ENCODE results near the gene NCKIPSD. TPM values are rescaled to one million over a fixed set of nuclear protein-coding genes. Genes with fewer than 3 reads are reported as not detected.

The NCKIPSD gene
- total and polyA plus RNA-seq, 2 experiments from 2014 or later: 19.9 to 22.9 TPM

DNA sequence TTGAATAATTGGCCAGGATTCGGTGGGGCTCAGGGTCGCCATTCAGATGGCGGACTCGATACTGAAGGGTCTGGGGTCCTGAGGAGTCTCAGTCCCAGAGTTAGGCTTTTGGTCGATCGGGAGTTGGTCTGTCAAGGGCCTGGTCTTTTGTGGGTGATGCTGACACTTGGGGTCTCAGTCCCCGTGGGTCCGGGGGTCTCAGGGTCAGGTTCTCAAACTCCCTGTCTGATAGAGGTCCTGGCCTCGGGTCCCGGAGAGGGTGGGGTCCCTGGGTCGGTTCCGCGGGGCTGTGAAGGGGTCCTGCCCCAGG is 467 bp downstream of the NCKIPSD start:
- Histone ChIP-seq H3K27me3 (no peaks in the 10 kb centered on the region), H3K36me3 (replicated peaks; ENCODE audit: insufficient read depth, low read depth) (no peaks in the 10 kb centered on the region), H3K4me3 (peak overlapping the region; percentile 95), H4K20me1 (ENCODE audit: insufficient read depth, poor library complexity, severe bottlenecking) (peaks cover 37% of the 10 kb centered on the region), H3K4me1 (ENCODE audit: insufficient read depth) (peaks cover 30% of the 10 kb centered on the region), H3K9me3 (ENCODE audit: low read depth) (no peaks in the 10 kb centered on the region), H3K4me2 (peak overlapping the region; percentile 99), H2AFZ (peak overlapping the region; percentile 98), H3K27ac (peak overlapping the region; percentile 88), H3K9me2 (replicated peaks; ENCODE audit: insufficient read depth) (no peaks in the 10 kb centered on the region), H3K79me2 (peaks cover 22% of the 10 kb centered on the region)
- no peak for TF ChIP-seq EZH2 (IDR thresholded peaks at IDR 0.05; ENCODE audit: borderline replicate concordance)
- TF ChIP-seq, protein P1, sequence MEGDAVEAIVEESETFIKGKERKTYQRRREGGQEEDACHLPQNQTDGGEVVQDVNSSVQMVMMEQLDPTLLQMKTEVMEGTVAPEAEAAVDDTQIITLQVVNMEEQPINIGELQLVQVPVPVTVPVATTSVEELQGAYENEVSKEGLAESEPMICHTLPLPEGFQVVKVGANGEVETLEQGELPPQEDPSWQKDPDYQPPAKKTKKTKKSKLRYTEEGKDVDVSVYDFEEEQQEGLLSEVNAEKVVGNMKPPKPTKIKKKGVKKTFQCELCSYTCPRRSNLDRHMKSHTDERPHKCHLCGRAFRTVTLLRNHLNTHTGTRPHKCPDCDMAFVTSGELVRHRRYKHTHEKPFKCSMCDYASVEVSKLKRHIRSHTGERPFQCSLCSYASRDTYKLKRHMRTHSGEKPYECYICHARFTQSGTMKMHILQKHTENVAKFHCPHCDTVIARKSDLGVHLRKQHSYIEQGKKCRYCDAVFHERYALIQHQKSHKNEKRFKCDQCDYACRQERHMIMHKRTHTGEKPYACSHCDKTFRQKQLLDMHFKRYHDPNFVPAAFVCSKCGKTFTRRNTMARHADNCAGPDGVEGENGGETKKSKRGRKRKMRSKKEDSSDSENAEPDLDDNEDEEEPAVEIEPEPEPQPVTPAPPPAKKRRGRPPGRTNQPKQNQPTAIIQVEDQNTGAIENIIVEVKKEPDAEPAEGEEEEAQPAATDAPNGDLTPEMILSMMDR (IDR thresholded peaks at IDR 0.05; ENCODE audit: poor library complexity): peak; percentile 51
- TF ChIP-seq EZH2phosphoT487 (IDR thresholded peaks at IDR 0.05; ENCODE audit: low read depth, severe bottlenecking, unreplicated experiment): no peak
- 14% methylated on average over 10 of the region's 13 CpGs for WGBS (ENCODE audit: low lambda C conversion rate, missing lambda C conversion rate)
- no peak for DNase-seq (ENCODE audit: low spot score)

DNA sequence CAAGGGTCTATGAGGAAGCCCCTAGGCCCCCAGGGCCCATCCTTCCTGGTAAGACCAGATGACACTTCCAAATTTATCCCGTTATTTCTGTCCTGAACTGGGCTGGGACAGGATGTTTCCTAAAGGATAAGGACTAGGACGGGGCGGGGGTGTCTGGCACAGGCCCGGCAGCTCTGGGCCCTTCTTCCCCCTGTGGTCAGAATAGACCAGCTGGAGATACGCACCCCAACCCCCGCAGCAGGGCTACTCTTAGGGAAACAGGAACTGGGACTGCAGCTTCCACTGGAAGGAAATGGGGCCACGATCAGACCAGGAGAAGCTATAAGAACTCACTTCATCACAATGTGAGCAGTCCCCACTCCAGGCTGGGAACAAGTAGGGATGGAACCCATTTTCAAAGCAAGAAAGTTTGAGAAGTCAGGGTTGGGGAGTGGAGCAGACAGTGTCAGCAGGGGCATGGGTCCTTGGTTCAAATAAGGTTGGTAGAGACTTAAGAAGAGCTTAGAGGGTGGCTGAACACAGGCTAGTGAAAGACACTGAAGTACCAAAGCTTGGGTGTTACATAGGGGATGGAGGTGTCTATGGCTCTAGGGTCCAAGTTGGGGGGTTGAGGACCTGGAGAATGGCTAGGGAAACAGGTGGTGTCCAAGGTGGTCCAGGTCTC is 1.1 kb downstream of the NCKIPSD start:
- H3K4me3 ChIP-seq: peak overlapping the region; percentile 36
- 75% methylated on average over 7 of the region's 7 CpGs for WGBS (ENCODE audit: low lambda C conversion rate, missing lambda C conversion rate)

DNA sequence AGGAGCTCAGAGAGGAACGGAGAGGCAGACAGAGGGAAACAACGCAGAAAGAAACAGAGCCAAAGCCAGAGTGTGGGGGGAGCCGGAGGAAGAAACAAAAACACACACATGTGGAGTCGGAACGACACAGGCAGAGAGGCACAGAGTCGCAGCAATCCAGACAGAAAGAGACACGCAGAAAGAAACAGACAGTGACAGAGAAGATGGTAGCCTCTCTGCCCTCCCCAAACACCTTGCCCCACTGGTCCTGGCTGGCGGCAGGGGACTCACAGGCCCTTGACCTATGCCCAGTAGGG is 1.7 kb downstream of the NCKIPSD start:
- H2AFZ ChIP-seq: no peak overlapping the region
- no peaks in the 10 kb centered on the region for H3K27me3 ChIP-seq
- H3K4me2 ChIP-seq: peak overlapping the region; percentile 99
- DNase-seq (ENCODE audit: low spot score): no peak
- H3K27ac ChIP-seq: peak overlapping the region; percentile 66
- no peaks in the 10 kb centered on the region for H3K9me2 ChIP-seq (replicated peaks; ENCODE audit: insufficient read depth)
- peaks cover 30% of the 10 kb centered on the region for H3K4me1 ChIP-seq (ENCODE audit: insufficient read depth)
- H3K4me3 ChIP-seq: no peak overlapping the region
- no peak for TF ChIP-seq EZH2phosphoT487 (IDR thresholded peaks at IDR 0.05; ENCODE audit: low read depth, severe bottlenecking, unreplicated experiment)
- TF ChIP-seq EZH2 (IDR thresholded peaks at IDR 0.05; ENCODE audit: borderline replicate concordance): no peak
- TF ChIP-seq, protein P1 (IDR thresholded peaks at IDR 0.05; ENCODE audit: poor library complexity): no peak
- no peaks in the 10 kb centered on the region for H3K36me3 ChIP-seq (replicated peaks; ENCODE audit: insufficient read depth, low read depth)
- H3K79me2 ChIP-seq: peaks cover 20% of the 10 kb centered on the region
- H3K9me3 ChIP-seq (ENCODE audit: low read depth): no peaks in the 10 kb centered on the region
- 84% methylated on average over 6 of the region's 8 CpGs for WGBS (ENCODE audit: low lambda C conversion rate, missing lambda C conversion rate)
- peaks cover 24% of the 10 kb centered on the region for H4K20me1 ChIP-seq (ENCODE audit: insufficient read depth, poor library complexity, severe bottlenecking)

More for the DNA sequence above, 1.1 kb downstream of the NCKIPSD start:
- Histone ChIP-seq H4K20me1 (ENCODE audit: insufficient read depth, poor library complexity, severe bottlenecking) (peaks cover 31% of the 10 kb centered on the region), H3K4me2 (peak overlapping the region; percentile 99), H3K9me3 (ENCODE audit: low read depth) (no peaks in the 10 kb centered on the region), H3K36me3 (replicated peaks; ENCODE audit: insufficient read depth, low read depth) (no peaks in the 10 kb centered on the region), H2AFZ (no peak overlapping the region), H3K27ac (peak overlapping the region; percentile 66), H3K4me1 (ENCODE audit: insufficient read depth) (peaks cover 30% of the 10 kb centered on the region), H3K27me3 (no peaks in the 10 kb centered on the region), H3K9me2 (replicated peaks; ENCODE audit: insufficient read depth) (no peaks in the 10 kb centered on the region), H3K79me2 (peaks cover 20% of the 10 kb centered on the region)
- TF ChIP-seq, protein P1 (IDR thresholded peaks at IDR 0.05; ENCODE audit: poor library complexity): no peak
- TF ChIP-seq EZH2phosphoT487 (IDR thresholded peaks at IDR 0.05; ENCODE audit: low read depth, severe bottlenecking, unreplicated experiment) (no peak), EZH2 (IDR thresholded peaks at IDR 0.05; ENCODE audit: borderline replicate concordance) (no peak)
- DNase-seq (ENCODE audit: low spot score): no peak

Measured in hepatocyte (in vitro differentiated cells).